WTC11 (cell line): ENCODE data around the gene MIPOL1.

Source experiments
- ELF4 ChIP-seq: sonication (generic); formaldehyde crosslinking; IDR thresholded peaks from 2 replicates; pipeline ENCODE4 v1.8.1; 2022; ENCODE audit warnings: low read depth, mild to moderate bottlenecking, moderate library complexity, missing genetic modification reagents
- IRF2 ChIP-seq: sonication (generic); formaldehyde crosslinking; IDR thresholded peaks from 2 replicates; pipeline ENCODE4 v1.8.0; 2022; ENCODE audit warnings: low read depth, missing genetic modification reagents, borderline replicate concordance
- MAX ChIP-seq: sonication (generic); formaldehyde crosslinking; IDR thresholded peaks from 2 replicates; pipeline ENCODE4 v1.8.0; 2022; ENCODE audit warnings: mild to moderate bottlenecking, missing genetic modification reagents
- USF1 ChIP-seq: sonication (generic); formaldehyde crosslinking; IDR thresholded peaks from 2 replicates; pipeline ENCODE4 v1.8.0; 2022; ENCODE audit warnings: mild to moderate bottlenecking, missing genetic modification reagents
- ZNF121 ChIP-seq: sonication (generic); formaldehyde crosslinking; IDR thresholded peaks from 2 replicates; pipeline ENCODE4 v1.8.0; 2023; ENCODE audit warnings: missing genetic modification reagents
- ZNF232 ChIP-seq: sonication (generic); formaldehyde crosslinking; IDR thresholded peaks from 2 replicates; pipeline ENCODE4 v1.8.0; 2022; ENCODE audit warnings: mild to moderate bottlenecking, missing genetic modification reagents
- ZNF317 ChIP-seq: sonication (generic); formaldehyde crosslinking; IDR thresholded peaks from 2 replicates; pipeline ENCODE4 v1.8.1; 2023; ENCODE audit warnings: low read depth, mild to moderate bottlenecking, moderate library complexity, missing genetic modification reagents, borderline replicate concordance
- TF ChIP-seq, protein P1 (sequence below): fragments of 200-600 bp; IDR thresholded peaks from 2 replicates; pipeline ENCODE4 v1.8.0; 2022; ENCODE audit warnings: antibody characterized with exemption
- TF ChIP-seq, protein P2 (sequence below): sonication (generic); formaldehyde crosslinking; IDR thresholded peaks from 2 replicates; pipeline ENCODE4 v1.8.1; 2023; ENCODE audit warnings: mild to moderate bottlenecking, moderate library complexity, missing genetic modification reagents

- TF ChIP-seq USF1 (CRISPR knock-in tag) (no peak), ZNF232 (CRISPR knock-in tag) (no peak), ZNF121 (CRISPR knock-in tag) (no peak), ZNF317 (CRISPR knock-in tag) (no peak), IRF2 (no peak), ELF4 (no peak), MAX (CRISPR knock-in tag) (no peak)
- TF ChIP-seq, protein P1, sequence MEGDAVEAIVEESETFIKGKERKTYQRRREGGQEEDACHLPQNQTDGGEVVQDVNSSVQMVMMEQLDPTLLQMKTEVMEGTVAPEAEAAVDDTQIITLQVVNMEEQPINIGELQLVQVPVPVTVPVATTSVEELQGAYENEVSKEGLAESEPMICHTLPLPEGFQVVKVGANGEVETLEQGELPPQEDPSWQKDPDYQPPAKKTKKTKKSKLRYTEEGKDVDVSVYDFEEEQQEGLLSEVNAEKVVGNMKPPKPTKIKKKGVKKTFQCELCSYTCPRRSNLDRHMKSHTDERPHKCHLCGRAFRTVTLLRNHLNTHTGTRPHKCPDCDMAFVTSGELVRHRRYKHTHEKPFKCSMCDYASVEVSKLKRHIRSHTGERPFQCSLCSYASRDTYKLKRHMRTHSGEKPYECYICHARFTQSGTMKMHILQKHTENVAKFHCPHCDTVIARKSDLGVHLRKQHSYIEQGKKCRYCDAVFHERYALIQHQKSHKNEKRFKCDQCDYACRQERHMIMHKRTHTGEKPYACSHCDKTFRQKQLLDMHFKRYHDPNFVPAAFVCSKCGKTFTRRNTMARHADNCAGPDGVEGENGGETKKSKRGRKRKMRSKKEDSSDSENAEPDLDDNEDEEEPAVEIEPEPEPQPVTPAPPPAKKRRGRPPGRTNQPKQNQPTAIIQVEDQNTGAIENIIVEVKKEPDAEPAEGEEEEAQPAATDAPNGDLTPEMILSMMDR: no peak
- TF ChIP-seq, protein P2, sequence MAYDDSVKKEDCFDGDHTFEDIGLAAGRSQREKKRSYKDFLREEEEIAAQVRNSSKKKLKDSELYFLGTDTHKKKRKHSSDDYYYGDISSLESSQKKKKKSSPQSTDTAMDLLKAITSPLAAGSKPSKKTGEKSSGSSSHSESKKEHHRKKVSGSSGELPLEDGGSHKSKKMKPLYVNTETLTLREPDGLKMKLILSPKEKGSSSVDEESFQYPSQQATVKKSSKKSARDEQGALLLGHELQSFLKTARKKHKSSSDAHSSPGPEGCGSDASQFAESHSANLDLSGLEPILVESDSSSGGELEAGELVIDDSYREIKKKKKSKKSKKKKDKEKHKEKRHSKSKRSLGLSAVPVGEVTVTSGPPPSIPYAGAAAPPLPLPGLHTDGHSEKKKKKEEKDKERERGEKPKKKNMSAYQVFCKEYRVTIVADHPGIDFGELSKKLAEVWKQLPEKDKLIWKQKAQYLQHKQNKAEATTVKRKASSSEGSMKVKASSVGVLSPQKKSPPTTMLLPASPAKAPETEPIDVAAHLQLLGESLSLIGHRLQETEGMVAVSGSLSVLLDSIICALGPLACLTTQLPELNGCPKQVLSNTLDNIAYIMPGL (CRISPR knock-in tag): no peak
These were observed 145.8 kb downstream of the MIPOL1 start for GRCh38 chr14:37343307-37344094.
